NCI-H446 (cell line): ENCODE data around the gene SRCIN1.
"Not testable (repeated sequence)": the region's sequence is repeated elsewhere in the genome, so short reads cannot be mapped to it uniquely, and the experiment has no call there.

Experiments used
- DNase-seq, 2 experiments: peaks; one replicate each; lab custom pipeline; 2025; lab: John Stamatoyannopoulos, UW

Gene SRCIN1

GRCh38 chr17:38543403-38544174, 62.2 kb downstream of the SRCIN1 start:
- no peak for DNase-seq

- DNase-seq: no peak
Measured at GRCh38 chr17:38542286-38542685, 63.5 kb downstream of the SRCIN1 start.

- no peak for DNase-seq
Measured at GRCh38 chr17:38541281-38541680, 64.5 kb downstream of the SRCIN1 start.

- no peak for DNase-seq
Measured at GRCh38 chr17:38540514-38541045, 65.2 kb downstream of the SRCIN1 start.

- no peak for DNase-seq
Measured at GRCh38 chr17:38539386-38539785, 66.4 kb downstream of the SRCIN1 start.

GRCh38 chr17:38538906-38539305, 66.8 kb downstream of the SRCIN1 start:
- no peak for DNase-seq

GRCh38 chr17:38536661-38537060, 69.1 kb downstream of the SRCIN1 start:
- no peak for DNase-seq

GRCh38 chr17:38535886-38536285, 69.9 kb downstream of the SRCIN1 start:
- DNase-seq: no peak

- DNase-seq: no peak
Measured at GRCh38 chr17:38534498-38534885, 71.3 kb downstream of the SRCIN1 start.

GRCh38 chr17:38533866-38534497, 71.8 kb downstream of the SRCIN1 start:
- DNase-seq: no peak

- DNase-seq: no peak
Measured at GRCh38 chr17:38533241-38533640, 72.5 kb downstream of the SRCIN1 start.

- DNase-seq: no peak
Measured at GRCh38 chr17:38532451-38532850, 73.3 kb downstream of the SRCIN1 start.

GRCh38 chr17:38531761-38532160, 74.0 kb downstream of the SRCIN1 start:
- DNase-seq: not testable (repeated sequence)

GRCh38 chr17:38530856-38531255, 74.9 kb downstream of the SRCIN1 start:
- not testable (repeated sequence) for DNase-seq

- peak; percentile 24 to 61 for DNase-seq
Measured at GRCh38 chr17:38528141-38528540, 77.6 kb downstream of the SRCIN1 start.

GRCh38 chr17:38526526-38526925, 79.2 kb downstream of the SRCIN1 start:
- not testable (repeated sequence) for DNase-seq

- DNase-seq: no peak
Measured at GRCh38 chr17:38512473-38513058, 93.2 kb downstream of the SRCIN1 start.

- no peak for DNase-seq
Measured at GRCh38 chr17:38511150-38512108, 94.3 kb downstream of the SRCIN1 start.

- no peak for DNase-seq
Measured at GRCh38 chr17:38510421-38511149, 95.2 kb downstream of the SRCIN1 start.

GRCh38 chr17:38509772-38510420, 95.9 kb downstream of the SRCIN1 start:
- DNase-seq: no peak
